GM18511 (cell line): Measurements from ENCODE around the gene PDE4D.

Experiments
- ATAC-seq: cut with Tn5 transposase; IDR thresholded peaks from one replicate; pipeline ENCODE4 v1.9.1; 2021; ENCODE audit warnings: mild to moderate bottlenecking, moderate library complexity; ENCODE audit not compliant: unreplicated experiment

Gene PDE4D

DNA sequence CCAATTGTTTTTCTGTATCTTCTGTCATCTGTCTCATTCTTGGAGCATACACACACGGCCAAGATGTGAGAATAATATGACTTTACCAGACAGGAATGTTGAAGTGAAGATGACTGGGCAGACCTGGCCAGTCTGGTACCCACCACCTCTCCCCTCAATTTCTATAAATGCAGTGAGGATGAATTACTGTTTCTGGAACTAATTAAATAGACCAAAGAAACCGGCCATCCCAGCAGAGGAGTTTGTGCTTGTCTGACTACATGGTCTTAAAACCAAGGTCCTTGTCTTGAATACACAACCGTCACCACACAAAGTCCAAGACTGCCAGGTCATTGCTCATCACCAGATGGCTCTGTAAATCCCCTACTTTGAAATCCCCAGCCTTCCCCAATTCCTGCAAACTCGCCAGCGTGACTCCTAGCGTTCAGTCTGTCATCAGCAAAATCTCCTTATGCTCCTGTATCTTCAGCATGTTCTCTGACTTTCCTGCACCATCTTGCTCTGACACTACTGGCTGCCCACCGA, 147.2 kb downstream of the PDE4D start:
- no peak for ATAC-seq

DNA sequence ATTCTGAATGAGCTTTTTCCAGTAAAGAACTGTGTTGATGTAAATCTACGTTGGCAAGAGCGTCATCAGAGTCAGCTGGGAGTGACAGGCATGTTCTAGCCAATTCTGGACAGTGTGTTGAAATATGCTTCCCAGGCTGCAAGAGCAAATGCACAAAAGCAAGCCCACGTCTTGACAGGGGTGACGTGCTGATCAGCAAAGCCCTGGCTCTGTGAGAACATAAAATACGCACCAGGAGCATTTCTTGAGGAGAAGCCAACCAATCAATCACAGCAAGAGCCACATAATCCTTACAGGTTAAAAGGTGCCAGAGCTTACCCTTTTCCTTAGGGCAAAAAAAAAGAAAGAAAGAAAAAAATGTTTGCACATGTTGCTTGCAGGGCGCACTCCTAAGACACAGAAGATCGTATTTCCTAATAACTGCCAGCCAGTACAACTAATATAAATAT, 148.1 kb downstream of the PDE4D start:
- ATAC-seq, result no peak

DNA sequence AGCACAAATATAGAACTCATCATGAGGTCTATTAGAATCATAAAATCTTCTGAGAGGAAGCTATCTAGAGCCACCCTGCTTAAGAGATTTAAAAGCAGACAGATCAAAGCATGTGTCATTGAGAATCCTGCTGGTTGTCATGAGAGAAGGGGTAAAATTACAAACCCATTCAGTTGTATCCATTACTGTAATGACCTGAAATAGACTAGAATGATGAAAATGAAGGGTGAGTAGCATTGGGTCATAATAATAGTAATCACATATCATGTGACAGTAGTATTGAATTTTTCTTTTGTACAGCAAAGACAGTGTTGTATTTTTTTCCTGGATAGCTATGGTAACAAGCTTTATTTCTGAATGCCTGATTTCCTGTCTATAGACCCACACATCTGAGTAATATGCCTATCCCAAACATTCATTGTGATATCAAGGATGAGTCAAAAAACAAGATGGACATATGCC, 149.0 kb downstream of the PDE4D start:
- ATAC-seq, result no peak

DNA sequence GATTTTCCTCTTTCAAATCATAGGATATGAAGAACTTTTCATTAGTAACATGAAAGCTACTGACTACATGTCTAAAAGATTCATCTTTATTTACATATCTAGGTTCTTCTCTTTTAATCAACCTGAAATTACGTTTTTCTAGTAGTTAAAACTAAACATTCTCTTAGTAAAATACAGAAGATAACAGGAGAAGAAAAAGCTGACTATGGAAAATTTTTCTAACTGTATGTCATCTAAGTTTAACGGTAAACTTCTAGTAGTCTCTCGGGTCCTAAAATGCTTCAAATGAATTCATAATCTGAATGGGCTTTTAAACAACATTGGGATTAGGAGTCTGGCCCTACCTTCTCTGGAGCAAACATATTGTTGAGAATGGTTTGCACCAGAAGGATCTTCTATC, 151.9 kb downstream of the PDE4D start:
- no peak for ATAC-seq

DNA sequence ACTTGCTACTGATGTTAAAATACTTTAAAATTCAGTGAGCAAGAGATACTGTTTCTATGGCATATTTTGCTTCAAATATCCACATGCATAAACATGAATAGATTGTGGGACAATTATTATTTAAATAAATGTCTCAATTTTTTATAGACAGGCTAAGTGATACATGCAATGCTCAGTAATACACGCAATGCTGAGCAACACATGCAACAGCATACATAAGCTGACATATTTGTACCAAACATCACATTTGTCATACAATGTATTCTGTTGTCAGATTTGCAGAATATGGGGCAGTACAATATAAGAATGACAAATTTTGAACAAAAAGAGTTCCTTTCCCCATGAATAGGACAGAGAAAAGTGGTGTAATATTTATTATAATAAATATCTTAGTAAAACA, 155.5 kb downstream of the PDE4D start:
- ATAC-seq, result no peak

DNA sequence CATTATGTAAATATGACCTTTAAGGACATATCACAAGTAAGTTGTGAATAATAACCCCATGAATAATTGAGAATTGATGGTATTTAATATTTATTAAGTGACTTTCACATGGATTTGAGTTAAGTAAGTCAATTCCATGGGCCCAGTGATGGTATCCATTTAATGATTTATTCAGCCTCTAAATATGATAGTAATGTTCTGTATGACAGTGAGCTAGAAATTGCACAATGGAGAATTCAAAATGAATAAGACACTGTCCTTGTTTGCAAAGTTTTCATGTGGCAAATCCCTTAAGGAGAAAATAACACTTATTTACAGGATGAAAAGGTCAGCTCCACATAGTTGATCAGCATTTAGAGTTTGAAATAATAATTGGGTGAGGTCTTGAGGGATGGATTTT, 160.7 kb downstream of the PDE4D start:
- ATAC-seq, result no peak

DNA sequence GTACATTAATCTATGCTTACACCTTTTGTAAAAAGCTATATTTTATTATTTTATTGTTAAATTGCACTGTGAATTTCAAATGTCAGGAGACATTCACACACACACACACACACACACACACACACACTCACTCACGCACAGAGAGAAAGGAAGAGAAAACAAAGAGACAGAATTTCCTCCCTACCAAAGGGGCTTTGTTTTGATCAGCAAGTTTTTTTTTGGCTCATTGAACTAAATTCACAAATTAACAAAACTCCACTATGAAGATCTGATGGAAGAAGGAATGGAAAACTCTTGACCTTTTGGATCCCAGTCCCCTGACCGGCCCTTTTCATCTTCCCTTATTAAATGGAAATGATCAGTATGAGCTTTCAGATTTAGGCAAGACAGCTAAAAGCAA, 161.2 kb downstream of the PDE4D start:
- no peak for ATAC-seq

DNA sequence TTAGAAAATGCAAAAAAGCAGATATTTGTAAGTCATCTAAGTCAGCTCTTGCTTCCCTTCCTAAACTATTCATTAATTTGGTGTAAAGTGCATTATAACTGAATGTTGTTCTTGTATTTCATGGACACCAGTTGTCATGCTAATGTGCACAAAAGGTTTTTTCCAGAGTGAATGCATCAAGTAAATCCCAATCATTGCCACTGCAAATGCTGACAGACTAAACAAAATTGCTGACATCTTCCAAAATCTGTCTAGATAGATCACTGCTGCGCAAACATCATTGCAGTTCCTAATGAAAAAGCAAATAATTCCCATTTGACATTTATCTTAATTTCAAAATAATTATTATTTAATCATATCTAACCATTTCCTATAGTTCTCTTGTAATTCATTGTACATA, 161.7 kb downstream of the PDE4D start:
- no peak for ATAC-seq

DNA sequence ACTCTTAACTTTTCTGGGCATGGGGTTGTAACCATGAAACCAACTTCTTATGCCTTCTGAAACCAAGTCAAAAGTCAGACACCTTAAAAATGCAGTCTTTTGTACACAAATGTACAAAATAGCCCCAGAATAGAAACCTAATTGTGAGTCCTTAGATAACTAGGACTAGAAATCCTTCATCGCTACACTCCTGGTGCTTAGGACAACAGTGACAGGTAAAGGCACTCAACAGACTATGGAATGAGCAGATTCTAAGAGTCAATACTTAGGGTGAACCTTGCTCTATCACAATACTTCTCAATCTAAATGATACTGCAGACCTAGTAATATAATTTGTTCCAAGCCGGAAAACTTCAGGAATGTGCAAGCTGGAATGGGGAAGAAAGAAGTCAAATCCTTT, 163.7 kb downstream of the PDE4D start:
- ATAC-seq, result no peak

DNA sequence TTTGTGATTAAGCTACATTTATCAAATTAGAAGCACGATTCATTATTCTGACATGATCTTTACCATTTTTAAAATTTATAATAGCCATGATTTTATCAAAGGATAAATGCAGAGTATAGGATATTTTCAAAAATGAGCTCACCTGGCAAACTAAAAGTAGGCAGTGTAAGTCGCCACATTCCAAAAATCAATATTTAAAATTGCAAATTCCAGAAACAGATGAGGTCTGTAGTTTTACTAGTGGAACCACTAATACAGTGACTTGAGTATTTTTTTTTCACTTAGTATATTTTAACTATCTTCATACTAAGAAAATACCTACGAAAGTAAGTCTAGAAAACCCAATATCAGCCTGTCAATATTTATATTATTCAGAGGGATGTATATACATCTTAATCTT, 164.2 kb downstream of the PDE4D start:
- ATAC-seq, result no peak

DNA sequence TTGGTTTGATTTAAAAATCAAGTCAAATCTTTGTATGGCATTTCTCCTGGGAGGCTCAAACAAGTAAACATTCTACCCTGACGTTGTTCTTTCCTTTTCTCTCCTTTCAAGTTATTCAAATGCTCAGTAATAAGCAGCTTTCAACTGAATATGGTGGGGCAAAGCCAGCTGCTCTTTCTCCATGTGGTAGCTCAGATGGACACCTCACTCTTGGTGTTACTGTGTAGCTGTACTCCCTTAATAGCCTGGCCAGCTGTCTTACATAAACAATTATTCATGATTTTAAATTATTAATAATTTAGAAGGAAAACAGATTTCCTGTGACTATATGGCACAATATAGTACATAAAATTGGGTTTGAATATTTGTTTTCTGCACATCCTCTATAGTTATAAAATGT, 165.2 kb downstream of the PDE4D start:
- ATAC-seq, result no peak

DNA sequence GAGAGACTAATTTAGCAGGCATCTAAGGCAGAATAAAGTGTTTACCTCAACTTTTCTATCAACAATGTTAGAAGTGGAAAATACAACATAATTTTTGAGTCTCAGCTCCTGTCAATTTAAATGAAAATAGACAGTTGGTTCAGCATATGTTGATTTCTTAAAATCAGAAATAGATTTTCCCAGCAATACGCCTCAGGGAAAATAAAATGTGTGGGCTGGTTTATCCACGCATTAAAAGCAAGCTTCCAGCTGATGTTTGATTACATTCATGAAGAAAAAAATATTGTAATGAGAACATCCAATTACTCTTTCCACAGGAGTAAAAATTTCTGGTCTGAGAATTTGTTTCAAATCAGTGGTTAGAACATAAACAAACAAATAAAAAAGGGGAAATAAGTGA, 166.3 kb downstream of the PDE4D start:
- no peak for ATAC-seq

DNA sequence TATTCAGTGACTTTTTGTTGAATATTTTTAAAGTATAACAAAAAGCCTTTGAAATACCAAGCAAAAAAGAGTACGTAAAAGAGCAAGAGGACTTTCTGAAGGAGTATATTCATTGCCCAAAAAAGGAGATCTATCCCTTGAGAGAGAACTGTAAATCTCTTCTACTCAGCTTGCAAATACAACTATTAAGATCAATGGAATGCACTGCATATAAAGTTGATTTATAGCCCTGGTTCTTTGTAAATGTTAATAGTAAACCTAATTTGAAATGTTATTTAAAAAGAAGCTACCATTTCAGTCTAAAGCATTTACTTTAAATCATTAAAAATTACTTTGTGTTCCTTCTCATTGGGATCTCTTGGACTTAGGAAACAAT, 168.1 kb downstream of the PDE4D start:
- ATAC-seq, result no peak

DNA sequence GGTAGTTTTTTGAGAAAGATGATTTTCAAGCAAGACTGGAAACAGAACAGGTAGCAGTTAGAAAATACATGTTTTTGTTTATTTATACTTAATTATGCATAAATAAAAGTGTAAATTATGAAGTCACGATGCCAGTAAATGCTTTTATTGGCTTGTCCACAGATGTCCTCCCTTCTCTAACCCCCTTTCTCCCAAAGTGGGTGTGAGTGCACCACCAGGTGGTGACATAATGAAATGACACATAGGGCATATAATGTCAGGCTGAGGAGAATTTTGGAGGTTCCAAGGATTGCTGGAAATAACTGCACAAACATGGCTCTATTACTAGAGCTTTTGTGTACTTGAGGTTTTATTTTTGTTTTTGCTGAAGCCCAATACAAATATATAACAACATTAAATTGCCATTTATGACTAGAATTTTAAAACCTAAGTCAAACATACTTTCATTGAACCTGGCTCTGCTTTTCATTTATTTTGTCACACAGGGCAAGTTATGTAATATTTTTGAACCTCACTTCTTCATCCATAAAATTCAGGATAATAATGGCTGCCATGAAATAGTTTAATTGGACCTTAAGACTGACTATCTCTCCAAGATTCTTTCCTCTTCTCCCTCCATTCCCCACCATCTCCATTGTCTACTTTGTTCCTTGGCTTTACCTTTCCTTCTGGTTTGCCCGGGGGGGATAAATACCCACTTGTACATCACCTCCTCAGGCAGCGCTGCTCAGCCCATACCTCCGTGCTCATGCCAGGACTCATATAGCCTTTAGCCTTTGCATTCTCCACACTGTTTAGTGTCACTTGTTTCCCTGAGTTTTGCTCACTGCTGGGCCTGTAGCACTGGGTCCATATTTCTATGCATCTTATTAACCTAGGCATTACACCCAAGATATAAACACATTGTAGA, 168.8 kb downstream of the PDE4D start:
- ATAC-seq, result peak; percentile 93

DNA sequence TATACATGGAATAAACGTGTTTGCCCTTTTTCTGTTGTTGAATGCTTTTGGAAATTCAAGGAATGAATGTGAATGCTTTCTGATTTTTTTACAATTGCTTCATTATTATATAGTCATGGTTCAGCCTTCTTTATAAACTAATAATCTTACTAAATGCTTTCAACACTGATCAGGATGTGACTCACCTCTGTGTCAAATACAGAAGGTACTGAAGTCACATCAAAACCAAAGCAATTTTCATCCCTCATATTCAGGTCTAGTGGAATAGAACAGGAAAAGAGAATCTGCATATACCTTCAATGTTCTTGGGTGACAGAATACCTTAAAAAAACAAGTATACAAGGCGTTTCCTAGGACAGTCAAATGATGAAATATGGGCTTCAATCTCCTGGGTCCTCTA, 170.7 kb downstream of the PDE4D start:
- ATAC-seq, result no peak

DNA sequence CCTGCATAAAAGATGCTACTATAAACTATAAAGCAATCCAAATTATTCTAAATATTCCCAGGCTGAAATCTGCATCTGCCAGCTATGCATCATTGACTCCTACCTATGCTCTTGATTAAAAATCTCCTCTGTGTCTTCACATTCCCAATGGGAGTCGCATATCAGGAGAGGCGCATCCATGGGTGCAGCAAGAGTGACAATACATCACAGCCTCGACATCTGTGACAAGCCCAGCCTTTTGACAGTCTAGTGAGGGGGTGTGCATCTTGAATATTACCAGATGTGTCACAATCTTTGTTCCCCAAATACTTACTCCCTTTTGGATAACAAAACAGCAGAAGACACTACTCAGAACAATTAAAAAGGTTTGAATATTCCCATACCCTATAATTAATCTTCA, 171.8 kb downstream of the PDE4D start:
- no peak for ATAC-seq

DNA sequence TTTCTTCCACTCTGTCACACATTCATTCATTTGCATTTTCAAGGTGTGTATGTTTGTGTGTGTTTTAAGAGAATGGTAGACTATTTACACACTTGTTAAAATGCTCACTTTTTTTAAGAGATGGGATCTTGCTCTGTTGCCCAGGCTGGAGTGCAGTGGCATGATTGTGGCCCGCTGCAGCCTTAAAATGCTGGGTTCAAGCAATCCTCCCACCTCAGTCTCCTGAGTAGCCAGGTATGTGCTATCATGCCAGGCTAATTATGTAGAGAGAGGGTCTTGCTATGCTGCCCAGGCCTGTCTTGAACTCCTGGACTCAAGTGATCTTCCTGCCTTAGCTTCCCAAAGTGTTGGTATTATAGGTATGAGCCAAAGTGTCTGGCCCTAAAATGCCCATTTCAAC, 173.5 kb downstream of the PDE4D start:
- ATAC-seq, result no peak

DNA sequence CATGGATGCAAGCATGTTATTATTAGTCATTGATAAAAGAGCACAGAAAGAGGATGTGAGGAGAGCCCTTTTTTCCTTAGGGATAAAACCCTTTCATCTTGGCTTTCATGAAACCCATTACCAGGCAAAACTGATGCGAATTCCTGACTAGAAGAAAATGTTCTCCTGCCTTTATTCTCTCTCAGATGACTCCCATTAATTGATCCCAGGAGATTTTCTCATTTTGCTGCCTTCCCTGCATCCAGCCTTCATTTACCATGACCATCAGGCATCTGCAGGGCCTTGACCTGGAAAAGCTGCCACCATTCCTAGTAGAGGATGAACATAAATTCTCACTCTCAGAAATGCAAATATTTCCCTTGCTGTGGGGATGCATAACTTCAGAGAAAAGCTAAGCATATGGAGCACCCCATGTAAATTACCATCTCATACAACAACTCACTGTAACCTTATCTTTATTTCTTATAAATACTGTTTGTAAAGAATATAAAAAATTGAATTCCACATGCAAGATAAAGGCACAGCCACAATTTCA, 176.5 kb downstream of the PDE4D start:
- ATAC-seq, result no peak

DNA sequence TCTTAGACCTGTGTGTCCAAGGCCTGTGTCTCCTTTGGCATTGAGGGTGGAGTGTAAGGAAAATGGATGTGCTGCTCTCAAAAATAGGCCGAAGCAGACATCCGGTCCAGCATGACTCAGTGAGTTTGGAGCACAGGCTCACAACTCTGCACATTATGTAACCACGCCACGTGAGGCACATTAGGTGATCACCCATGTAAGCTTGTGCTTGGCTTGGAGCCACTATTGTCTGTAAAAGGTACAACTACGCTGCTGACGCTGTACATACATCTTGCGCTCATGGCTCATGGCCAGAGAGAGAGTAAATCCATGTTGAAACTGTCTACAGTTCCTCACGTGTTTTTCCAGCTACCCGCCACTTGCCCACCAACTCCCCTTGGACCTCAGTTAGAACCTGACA, 177.5 kb downstream of the PDE4D start:
- no peak for ATAC-seq

DNA sequence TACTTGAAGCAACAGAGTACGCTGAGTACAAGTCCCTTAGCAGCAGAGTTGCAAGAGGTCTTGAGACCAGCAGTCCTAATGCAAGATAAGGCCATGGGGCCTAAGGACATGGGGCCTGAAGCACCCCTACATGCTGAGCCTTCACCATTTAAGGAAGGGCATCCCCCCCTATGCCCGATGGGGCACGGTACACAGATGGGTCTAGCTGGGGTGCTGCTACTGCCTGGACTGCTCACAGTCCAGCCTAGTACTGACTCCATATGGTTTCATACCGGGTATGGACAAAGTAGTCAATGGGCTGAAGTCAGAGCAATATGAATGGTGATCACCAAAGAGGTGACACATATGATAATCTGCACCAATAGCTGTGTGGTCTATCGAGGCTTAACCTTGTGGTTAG, 178.3 kb downstream of the PDE4D start:
- ATAC-seq, result no peak

DNA sequence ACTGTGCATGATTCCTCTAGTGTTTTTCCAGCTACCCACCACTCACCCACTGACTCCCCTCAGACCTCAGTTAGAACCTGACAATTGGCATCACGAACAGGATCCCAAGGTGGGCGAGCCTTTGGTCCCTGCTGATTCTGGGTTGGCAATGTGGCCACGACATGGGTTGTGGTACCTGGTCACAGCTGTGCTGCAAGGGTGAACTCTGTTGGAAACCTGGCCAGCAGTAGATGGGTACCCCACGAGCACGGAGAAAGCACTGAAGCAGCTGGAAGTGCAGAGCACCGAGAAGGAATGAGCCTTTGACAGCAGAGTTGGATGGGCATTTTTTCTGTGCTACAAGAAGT, 180.1 kb downstream of the PDE4D start:
- ATAC-seq, result no peak

DNA sequence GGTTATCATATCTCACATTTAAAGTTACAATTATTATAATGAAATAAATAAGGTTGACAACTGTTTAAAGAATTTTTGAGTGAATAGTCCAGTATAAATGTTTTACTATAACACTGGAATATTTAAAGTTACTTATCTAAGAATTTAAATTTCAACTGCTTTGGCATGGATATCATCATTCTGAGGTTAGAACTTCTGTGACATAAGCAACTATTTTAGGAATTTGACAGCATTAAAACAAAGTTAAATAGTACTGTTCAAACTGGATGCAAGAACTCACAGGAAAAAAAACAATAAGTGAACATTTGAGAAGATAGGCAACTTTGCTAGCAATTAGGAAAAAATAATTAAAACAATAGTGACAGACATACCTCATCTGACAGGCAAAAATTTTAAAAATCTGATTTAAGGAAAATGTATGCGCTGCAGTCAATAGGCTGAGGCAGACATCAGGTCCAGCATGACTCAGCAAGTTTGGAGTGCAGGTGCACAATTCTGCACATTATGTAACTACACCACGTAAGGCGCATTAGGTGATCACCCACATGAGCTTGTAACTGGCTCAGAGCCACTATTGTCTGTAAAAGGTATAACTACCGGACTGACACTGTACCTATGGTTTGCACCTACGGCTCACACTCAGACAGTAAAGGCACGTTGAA, 180.6 kb downstream of the PDE4D start:
- ATAC-seq, result no peak
